HepG2 (cell line): ENCODE measurements around the gene TAOK3. TPM values are rescaled to one million over a fixed set of nuclear protein-coding genes. Genes with fewer than 3 reads are reported as not detected.

Source experiments
- ARNT2 ChIP-seq: sonication (generic); formaldehyde crosslinking; IDR thresholded peaks from 2 replicates; pipeline ENCODE4 v1.8.0; 2022; ENCODE audit warnings: mild to moderate bottlenecking, low read depth, missing genetic modification reagents, moderate library complexity
- BATF2 ChIP-seq: sonication (generic); formaldehyde crosslinking; IDR thresholded peaks from 2 replicates; pipeline ENCODE4 v1.8.0; 2022; ENCODE audit warnings: mild to moderate bottlenecking, missing genetic modification reagents, moderate library complexity
- ELF1 ChIP-seq: sonication (generic); formaldehyde crosslinking; IDR thresholded peaks from 2 replicates; pipeline ENCODE4 v1.4.0; 2020; ENCODE audit warnings: missing genetic modification reagents
- ETV6 ChIP-seq: sonication (generic); formaldehyde crosslinking; conservative IDR thresholded peaks from 2 replicates; pipeline ENCODE4 v1.4.0; 2020; ENCODE audit warnings: missing genetic modification reagents
- FOXA3 ChIP-seq: IDR thresholded peaks from 2 replicates; pipeline ENCODE4 v1.6.1; 2016; ENCODE audit warnings: missing genetic modification reagents, missing compliant biosample characterization
- MTA3 ChIP-seq: sonication (generic); formaldehyde crosslinking; IDR thresholded peaks from 2 replicates; pipeline ENCODE4 v1.4.0; 2020; ENCODE audit warnings: missing genetic modification reagents
- NFE2L1 ChIP-seq: sonication (generic); formaldehyde crosslinking; IDR thresholded peaks from 2 replicates; pipeline ENCODE4 v1.4.0; 2020; ENCODE audit warnings: missing genetic modification reagents, mild to moderate bottlenecking, borderline replicate concordance
- NR0B2 ChIP-seq: sonication (generic); formaldehyde crosslinking; IDR thresholded peaks from 2 replicates; pipeline ENCODE4 v1.4.0; 2020; ENCODE audit warnings: mild to moderate bottlenecking, missing genetic modification reagents
- NRL ChIP-seq: sonication (generic); formaldehyde crosslinking; IDR thresholded peaks from 2 replicates; pipeline ENCODE4 v1.5.0; 2020; ENCODE audit warnings: missing genetic modification reagents, mild to moderate bottlenecking, moderate library complexity, borderline replicate concordance
- SOX5 ChIP-seq: IDR thresholded peaks from 2 replicates; pipeline ENCODE4 v1.6.1; 2016; ENCODE audit warnings: borderline replicate concordance
- TCF7L2 ChIP-seq: IDR thresholded peaks from 2 replicates; pipeline ENCODE4 v1.6.1; 2011; ENCODE audit warnings: mild to moderate bottlenecking, low read depth, low read length, moderate library complexity
- THRA ChIP-seq: sonication (generic); formaldehyde crosslinking; IDR thresholded peaks from 2 replicates; pipeline ENCODE4 v1.4.0; 2020; ENCODE audit warnings: missing genetic modification reagents, borderline replicate concordance
- YEATS4 ChIP-seq: sonication (generic); formaldehyde crosslinking; IDR thresholded peaks from 2 replicates; pipeline ENCODE4 v1.4.0; 2020; ENCODE audit warnings: missing genetic modification reagents, borderline replicate concordance
- ZBTB1 ChIP-seq: sonication (generic); formaldehyde crosslinking; IDR thresholded peaks from 2 replicates; pipeline ENCODE4 v1.4.0; 2020; ENCODE audit warnings: missing genetic modification reagents, borderline replicate concordance
- ZNF234 ChIP-seq: sonication (generic); formaldehyde crosslinking; conservative IDR thresholded peaks from 2 replicates; pipeline ENCODE4 v1.5.1; 2020; ENCODE audit warnings: mild to moderate bottlenecking, missing genetic modification reagents
- ZNF282 ChIP-seq: fragments of 450-650 bp; IDR thresholded peaks from 2 replicates; pipeline ENCODE4 v1.6.1; 2018; ENCODE audit not compliant: partially characterized antibody
- ZNF329 ChIP-seq: sonication (generic); formaldehyde crosslinking; IDR thresholded peaks from 2 replicates; pipeline ENCODE4 v1.9.0; 2021; ENCODE audit warnings: low read depth, mild to moderate bottlenecking, missing genetic modification reagents
- ZNF510 ChIP-seq: sonication (generic); formaldehyde crosslinking; IDR thresholded peaks from 2 replicates; pipeline ENCODE4 v1.4.0; 2020; ENCODE audit warnings: low read depth, mild to moderate bottlenecking, missing genetic modification reagents
- ZNF672 ChIP-seq: sonication (generic); formaldehyde crosslinking; IDR thresholded peaks from 2 replicates; pipeline ENCODE4 v1.8.1; 2022; ENCODE audit warnings: missing genetic modification reagents
- ZNF737 ChIP-seq: sonication (generic); formaldehyde crosslinking; IDR thresholded peaks from 2 replicates; pipeline ENCODE4 v1.5.0; 2020; ENCODE audit warnings: missing genetic modification reagents, mild to moderate bottlenecking, borderline replicate concordance
- ZNF770 ChIP-seq: sonication (generic); formaldehyde crosslinking; IDR thresholded peaks from 2 replicates; pipeline ENCODE4 v1.5.0; 2020; ENCODE audit warnings: mild to moderate bottlenecking, missing genetic modification reagents
- ZSCAN12 ChIP-seq: sonication (generic); formaldehyde crosslinking; IDR thresholded peaks from 2 replicates; pipeline ENCODE4 v1.9.0; 2021; ENCODE audit warnings: mild to moderate bottlenecking, missing genetic modification reagents
- polyA plus RNA-seq, 8 experiments: library from polyadenylated mRNA; depleted of rRNA in 3 of 8; stranded (reverse) in 7 of 8; unstranded in 1 of 8; fragments of >200 nt; fragmentation: Illumina TruSeq in 4 of 8; extraction: Trizol in 4 of 8; gene quantifications; 2 replicates each; pipeline versions ENCODE4 v1.2.1 to v1.2.3, GENCODE V29; 2011 to 2016; ENCODE audit warnings: low read depth in 4 of 8, missing spikeins in 1 of 8, mixed read lengths in 1 of 8; ENCODE audit not compliant: insufficient read depth in 1 of 8
- total RNA-seq, 5 experiments: library from RNA; depleted of rRNA; stranded (reverse); fragments of >200 nt; fragmentation: Illumina TruSeq; extraction: Trizol; gene quantifications; 2 replicates each; pipeline ENCODE4 v1.2.3, GENCODE V29; 2016; ENCODE audit warnings: low read depth in 1 of 5
- TF ChIP-seq, protein P1 (sequence below): sonication (generic); formaldehyde crosslinking; IDR thresholded peaks from 2 replicates; pipeline ENCODE4 v1.4.0; 2020; ENCODE audit warnings: missing genetic modification reagents

The TAOK3 gene
- total and polyA plus RNA-seq, 2 of the 13 experiments (the other 11 are each of a cell fraction or from before 2014, with no cell fraction given): 10.4 to 12.3 TPM

DNA sequence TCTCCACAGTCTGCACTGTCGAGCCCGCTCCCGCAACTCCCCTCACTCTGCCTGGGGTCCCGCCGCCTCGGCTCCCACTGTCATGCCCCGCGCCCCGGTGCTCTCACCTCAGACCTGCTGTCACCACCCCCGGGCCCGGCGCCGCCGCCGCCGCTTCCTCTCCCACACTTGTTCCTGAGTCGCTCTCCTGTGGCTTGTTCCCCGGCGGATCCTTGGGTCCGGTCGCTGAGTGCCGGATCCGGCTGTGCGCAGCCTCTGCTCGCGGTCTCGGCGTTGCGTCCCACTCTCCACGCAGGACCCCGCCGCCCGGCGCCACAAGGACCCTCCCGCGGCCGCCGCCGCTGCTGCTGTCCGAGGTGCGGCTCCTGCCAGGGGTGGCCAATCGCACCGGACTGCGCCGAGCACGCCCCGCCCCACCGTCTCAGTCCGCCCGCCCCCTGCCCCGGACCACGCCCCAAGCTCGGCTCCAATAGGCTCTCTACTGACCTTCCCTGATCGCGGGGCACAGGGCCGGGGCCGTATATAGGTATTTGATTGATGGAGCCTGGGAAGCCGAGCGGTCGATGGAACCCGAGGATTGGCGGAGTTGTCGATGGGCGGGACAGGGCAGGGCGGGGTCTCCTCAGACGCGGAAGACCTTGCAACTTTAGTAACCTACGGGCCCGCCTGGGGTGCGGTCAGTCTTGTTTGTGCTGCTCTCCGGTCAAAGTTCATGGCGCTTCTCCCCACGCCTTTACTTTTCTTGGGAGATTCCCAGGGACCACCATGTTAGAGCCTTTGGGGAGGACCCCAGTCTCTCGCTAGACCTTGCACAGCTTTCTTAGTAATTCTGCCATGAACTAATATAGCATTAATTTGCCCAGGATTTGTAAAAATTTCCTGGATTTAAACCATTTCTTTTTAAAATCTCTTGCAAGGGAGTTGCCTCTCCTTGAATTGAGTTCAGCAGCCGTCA lies at the start of gene TAOK3 (continued):
- TF ChIP-seq FOXA3 (CRISPR knock-in tag) (no peak; the same call in 1 of the 2 replicates), ZNF770 (CRISPR knock-in tag) (no peak), TCF7L2 (no peak), SOX5 (peak; percentile 32; the same call in 1 of the 2 replicates), ZNF510 (no peak), ZNF329 (no peak), ELF1 (CRISPR knock-in tag) (peak; percentile 87), NFE2L1 (CRISPR knock-in tag) (no peak), ZNF672 (no peak), ZSCAN12 (CRISPR knock-in tag) (no peak), YEATS4 (peak; percentile 73), ETV6 (0 out of 2 replicates have a peak, but pooled peaks have one; percentile 31), ZNF737 (CRISPR knock-in tag) (no peak), MTA3 (CRISPR knock-in tag) (no peak), NRL (CRISPR knock-in tag) (no peak), ZNF234 (CRISPR knock-in tag) (no peak), ARNT2 (CRISPR knock-in tag) (peak; percentile 69), ZNF282 (no peak), BATF2 (CRISPR knock-in tag) (no peak), ZBTB1 (CRISPR knock-in tag) (no peak), NR0B2 (peak; percentile 75; the same call in 1 of the 2 replicates), THRA (CRISPR knock-in tag) (no peak)
- TF ChIP-seq, protein P1, sequence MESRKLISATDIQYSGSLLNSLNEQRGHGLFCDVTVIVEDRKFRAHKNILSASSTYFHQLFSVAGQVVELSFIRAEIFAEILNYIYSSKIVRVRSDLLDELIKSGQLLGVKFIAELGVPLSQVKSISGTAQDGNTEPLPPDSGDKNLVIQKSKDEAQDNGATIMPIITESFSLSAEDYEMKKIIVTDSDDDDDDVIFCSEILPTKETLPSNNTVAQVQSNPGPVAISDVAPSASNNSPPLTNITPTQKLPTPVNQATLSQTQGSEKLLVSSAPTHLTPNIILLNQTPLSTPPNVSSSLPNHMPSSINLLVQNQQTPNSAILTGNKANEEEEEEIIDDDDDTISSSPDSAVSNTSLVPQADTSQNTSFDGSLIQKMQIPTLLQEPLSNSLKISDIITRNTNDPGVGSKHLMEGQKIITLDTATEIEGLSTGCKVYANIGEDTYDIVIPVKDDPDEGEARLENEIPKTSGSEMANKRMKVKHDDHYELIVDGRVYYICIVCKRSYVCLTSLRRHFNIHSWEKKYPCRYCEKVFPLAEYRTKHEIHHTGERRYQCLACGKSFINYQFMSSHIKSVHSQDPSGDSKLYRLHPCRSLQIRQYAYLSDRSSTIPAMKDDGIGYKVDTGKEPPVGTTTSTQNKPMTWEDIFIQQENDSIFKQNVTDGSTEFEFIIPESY (CRISPR knock-in tag): no peak
